Prostate gland (tissue), 2 donors: ENCODE data around the gene CNGA4.

Experiments used
- CTCF ChIP-seq, 4 experiments: fragments of 200-600 bp in 2 of 4; fragments of 450-650 bp in 2 of 4; sonication (generic) in 2 of 4; IDR thresholded peaks; 1 replicate in 3 of 4; 2 replicates in 1 of 4; pipeline ENCODE4 v1.5.1; 2016 to 2019; ENCODE audit warnings: antibody characterized with exemption in 4 of 4, mild to moderate bottlenecking in 2 of 4, moderate library complexity in 2 of 4
- POLR2A ChIP-seq: fragments of 450-650 bp; IDR thresholded peaks from one replicate; pipeline ENCODE4 v1.6.1; 2016; ENCODE audit warnings: antibody characterized with exemption, mild to moderate bottlenecking

GRCh38 chr11:6203327-6203726 is 35.6 kb upstream of the CNGA4 start:
- TF ChIP-seq CTCF (IDR thresholded peaks at IDR 0.05) (no peak), POLR2A (no peak)
